IMR-90 (cell line): ENCODE results near the gene TMPRSS6.

Experiments used
- BHLHE40 ChIP-seq: fragments of 150-350 bp; IDR thresholded peaks from 2 replicates; pipeline ENCODE4 v1.6.1; 2016; ENCODE audit warnings: mild to moderate bottlenecking, low read depth, low read length
- CEBPB ChIP-seq: IDR thresholded peaks from 2 replicates; pipeline ENCODE4 v1.6.1; 2012; ENCODE audit warnings: low read depth, low read length, improper control_type of control experiment
- CHD1 ChIP-seq: IDR thresholded peaks from 2 replicates; pipeline ENCODE4 v1.6.1; 2012; ENCODE audit warnings: low read depth, low read length, improper control_type of control experiment
- CTCF ChIP-seq: conservative IDR thresholded peaks from 2 replicates; pipeline ENCODE4 v1.5.1; 2012; ENCODE audit warnings: mild to moderate bottlenecking, low read depth, low read length, improper control_type of control experiment
- ELK1 ChIP-seq: fragments of 150-350 bp; IDR thresholded peaks from 2 replicates; pipeline ENCODE4 v1.6.1; 2016; ENCODE audit warnings: low read depth, mild to moderate bottlenecking, low read length, moderate library complexity, borderline replicate concordance
- MAFK ChIP-seq: IDR thresholded peaks from 2 replicates; pipeline ENCODE4 v1.6.1; 2012; ENCODE audit warnings: low read depth, low read length, improper control_type of control experiment
- MAZ ChIP-seq: IDR thresholded peaks from 2 replicates; pipeline ENCODE4 v1.6.1; 2012; ENCODE audit warnings: low read depth, mild to moderate bottlenecking, low read length, improper control_type of control experiment, moderate library complexity, borderline replicate concordance
- MXI1 ChIP-seq: IDR thresholded peaks from 2 replicates; pipeline ENCODE4 v1.6.1; 2012; ENCODE audit warnings: low read depth, mild to moderate bottlenecking, low read length, moderate library complexity, borderline replicate concordance
- POLR2A ChIP-seq: IDR thresholded peaks from 2 replicates; pipeline ENCODE4 v1.6.1; 2012; ENCODE audit warnings: mild to moderate bottlenecking, low read depth, low read length
- RAD21 ChIP-seq: IDR thresholded peaks from 2 replicates; pipeline ENCODE4 v1.6.1; 2012; ENCODE audit warnings: low read length, improper control_type of control experiment
- RCOR1 ChIP-seq: IDR thresholded peaks from 2 replicates; pipeline ENCODE4 v1.6.1; 2012; ENCODE audit warnings: mild to moderate bottlenecking, low read length, improper control_type of control experiment; ENCODE audit not compliant: insufficient replicate concordance
- RFX5 ChIP-seq: IDR thresholded peaks from 2 replicates; pipeline ENCODE4 v1.8.0; 2012; ENCODE audit warnings: low read depth, mild to moderate bottlenecking, low read length, moderate library complexity
- SMC3 ChIP-seq: fragments of 150-350 bp; IDR thresholded peaks from 2 replicates; pipeline ENCODE4 v1.6.1; 2016; ENCODE audit warnings: low read depth, mild to moderate bottlenecking, antibody characterized with exemption, low read length, moderate library complexity

- no peak for TF ChIP-seq CTCF
- TF ChIP-seq MAZ, result no peak
- no peak for TF ChIP-seq POLR2A
- TF ChIP-seq RFX5, result no peak
- no peak for TF ChIP-seq MAFK
- no peak for TF ChIP-seq RCOR1
- no peak for TF ChIP-seq RAD21
- no peak for TF ChIP-seq BHLHE40
- TF ChIP-seq MXI1, result no peak
- no peak for TF ChIP-seq CEBPB
- no peak for TF ChIP-seq ELK1
- TF ChIP-seq SMC3, result no peak
- TF ChIP-seq CHD1, result no peak
These were observed 58.6 kb downstream of the TMPRSS6 start for GRCh38 chr22:37050913-37051312.
